ENCODE measurements around the gene MVB12A.

Gene MVB12A

GRCh38 chr19:17471410-17472125 lies 51.7 kb downstream of the MVB12A start:
- DNase-seq (ENCODE audit: low spot score) = no peak

DNA sequence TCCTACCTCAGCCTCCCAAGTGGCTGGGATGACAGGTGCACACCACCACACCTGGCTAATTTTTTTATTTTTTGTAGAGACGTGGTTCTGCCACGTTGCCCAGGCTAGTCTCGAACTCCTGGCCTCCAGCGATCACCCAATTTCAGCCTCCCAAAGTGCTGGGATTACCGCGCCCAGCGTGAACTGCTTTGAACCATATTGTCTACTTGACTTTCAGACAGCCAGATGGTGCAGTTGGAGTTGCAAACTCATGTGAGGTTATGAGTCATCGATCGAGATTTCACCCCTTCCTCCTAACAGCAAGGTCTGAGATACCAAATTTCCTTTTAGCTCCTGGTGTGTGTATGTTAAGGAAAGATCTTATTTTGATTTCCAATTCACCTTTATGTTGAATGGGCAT lies 53.2 kb downstream of the MVB12A start:
- DNase-seq (ENCODE audit: low spot score) = no peak

Measured in hematopoietic multipotent progenitor cell treated with erythropoietin and hydrocortisone succinate and interleukin-3 and kit ligand, for 17 days (in vitro differentiated cells).